ENCODE results near the gene CCL2.
"Not testable (repeated sequence)": the region's sequence is repeated elsewhere in the genome, so short reads cannot be mapped to it uniquely, and the experiment has no call there.

CCL2 gene

DNA sequence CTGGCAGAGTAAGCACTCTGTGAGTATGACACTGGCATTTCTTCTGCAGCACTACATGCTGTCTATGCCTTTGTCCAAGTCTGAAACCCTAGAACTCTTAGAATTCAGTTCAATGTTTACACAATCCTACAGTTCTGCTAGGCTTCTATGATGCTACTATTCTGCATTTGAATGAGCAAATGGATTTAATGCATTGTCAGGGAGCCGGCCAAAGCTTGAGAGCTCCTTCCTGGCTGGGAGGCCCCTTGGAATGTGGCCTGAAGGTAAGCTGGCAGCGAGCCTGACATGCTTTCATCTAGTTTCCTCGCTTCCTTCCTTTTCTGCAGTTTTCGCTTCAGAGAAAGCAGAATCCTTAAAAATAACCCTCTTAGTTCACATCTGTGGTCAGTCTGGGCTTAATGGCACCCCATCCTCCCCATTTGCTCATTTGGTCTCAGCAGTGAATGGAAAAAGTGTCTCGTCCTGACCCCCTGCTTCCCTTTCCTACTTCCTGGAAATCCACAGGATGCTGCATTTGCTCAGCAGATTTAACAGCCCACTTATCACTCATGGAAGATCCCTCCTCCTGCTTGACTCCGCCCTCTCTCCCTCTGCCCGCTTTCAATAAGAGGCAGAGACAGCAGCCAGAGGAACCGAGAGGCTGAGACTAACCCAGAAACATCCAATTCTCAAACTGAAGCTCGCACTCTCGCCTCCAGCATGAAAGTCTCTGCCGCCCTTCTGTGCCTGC, at the start of gene CCL2:
Gene CCL2, plus strand, starts transcription at position 635 of the 730 bp plus-strand sequence. Its CDS starts 65 bp downstream, at position 700.
- DNase-seq (ENCODE audit: low read depth, low spot score): peak; percentile 91

DNA sequence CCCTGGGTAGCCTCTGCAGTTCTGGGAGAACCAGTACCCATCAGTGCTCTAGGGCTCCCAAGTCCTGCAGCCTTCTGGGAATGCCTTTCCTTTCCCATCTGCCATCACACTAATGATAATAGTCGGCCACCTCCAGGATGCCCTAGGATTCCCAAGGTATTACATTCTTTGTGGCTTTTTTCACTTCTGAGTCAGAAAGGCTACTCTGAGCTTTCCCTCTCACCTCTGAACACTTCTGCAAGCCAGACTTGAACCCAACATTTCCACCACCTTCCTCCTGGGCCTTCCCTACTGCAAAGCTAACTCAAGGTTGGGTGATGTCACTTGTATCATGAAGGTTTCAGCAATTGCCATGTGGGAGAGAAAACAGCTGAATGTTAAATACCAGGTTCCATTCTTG, 49.7 kb upstream of the CCL2 start:
- DNase-seq (ENCODE audit: low read depth, low spot score): no peak

DNA sequence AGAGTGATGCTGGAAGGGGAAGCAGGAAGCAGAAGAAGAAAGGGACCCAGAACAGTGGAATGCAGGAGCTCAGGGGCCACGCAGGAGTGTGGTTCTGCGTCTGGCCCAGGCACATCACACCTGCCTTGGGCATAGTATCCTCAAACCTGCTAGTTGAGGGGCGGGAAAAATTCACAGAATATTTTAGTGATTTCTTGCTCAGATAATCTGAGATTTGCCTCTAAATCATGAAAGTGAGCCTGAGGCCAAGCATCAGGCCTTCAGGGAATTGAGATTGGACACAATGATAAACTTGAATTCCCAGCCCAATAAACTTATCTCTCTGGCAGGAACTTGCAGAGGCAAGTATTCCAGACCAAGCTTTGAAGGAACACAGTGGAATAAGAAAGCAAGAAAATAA, 48.5 kb upstream of the CCL2 start:
- no peak for DNase-seq (ENCODE audit: low read depth, low spot score)

DNA sequence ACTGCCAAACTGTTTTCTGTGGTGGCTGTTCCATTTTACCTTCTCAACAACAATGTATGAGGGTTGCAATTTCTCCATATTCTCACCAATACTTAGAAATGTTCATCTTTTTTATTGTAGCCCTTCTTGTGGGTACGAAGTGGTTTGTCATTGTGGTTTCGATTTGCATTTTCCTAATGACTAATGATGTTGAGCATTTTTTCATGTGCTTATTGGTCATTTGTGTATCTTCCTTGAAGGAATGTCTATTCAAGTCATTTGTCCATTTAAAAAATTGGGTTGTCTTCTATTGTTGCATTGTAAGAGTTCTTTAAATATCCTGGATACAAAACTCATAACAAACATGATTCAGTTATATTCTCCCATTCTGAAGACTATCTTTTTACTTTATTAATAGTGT, 47.5 kb upstream of the CCL2 start:
- DNase-seq (ENCODE audit: low read depth, low spot score): no peak

DNA sequence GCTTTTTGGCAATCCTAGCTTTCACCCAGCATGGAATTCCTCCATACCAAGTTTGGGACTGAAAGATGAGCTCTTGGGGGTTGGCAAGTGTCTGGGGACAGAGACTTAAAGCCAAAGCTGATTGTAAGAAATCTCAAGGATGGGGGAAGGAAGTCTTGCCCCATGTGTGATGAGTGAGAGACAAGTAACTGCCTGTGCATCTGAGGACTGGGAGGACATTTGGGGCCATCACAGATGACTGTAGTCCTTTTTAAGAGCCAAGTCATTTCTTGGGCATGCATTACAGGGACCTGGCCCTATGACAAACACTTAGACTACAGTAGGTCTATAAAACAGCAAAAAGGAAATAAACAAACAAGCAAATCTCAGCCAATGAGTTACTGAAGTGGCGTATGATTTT, 36.3 kb upstream of the CCL2 start:
- no peak for DNase-seq (ENCODE audit: low read depth, low spot score)

DNA sequence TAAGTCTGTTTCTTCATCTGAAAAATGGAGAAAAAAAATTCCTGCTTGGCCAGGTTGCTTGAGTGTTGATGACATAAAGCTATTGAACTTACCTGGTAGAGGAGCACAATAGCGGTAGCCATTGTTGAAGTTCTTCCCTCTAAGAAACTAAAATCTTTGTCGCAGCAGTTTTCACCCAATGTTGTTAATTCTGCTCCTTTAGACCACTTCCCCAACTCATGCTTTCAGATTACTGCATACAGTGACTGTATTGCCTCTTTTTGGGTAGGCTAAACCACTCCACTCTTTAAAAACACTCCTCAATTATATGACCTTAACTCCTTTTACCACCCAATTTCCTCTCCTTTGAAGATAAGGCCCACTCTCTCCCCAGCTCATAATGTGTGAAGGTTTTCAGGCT, 35.7 kb upstream of the CCL2 start:
- no peak for DNase-seq (ENCODE audit: low read depth, low spot score)

DNA sequence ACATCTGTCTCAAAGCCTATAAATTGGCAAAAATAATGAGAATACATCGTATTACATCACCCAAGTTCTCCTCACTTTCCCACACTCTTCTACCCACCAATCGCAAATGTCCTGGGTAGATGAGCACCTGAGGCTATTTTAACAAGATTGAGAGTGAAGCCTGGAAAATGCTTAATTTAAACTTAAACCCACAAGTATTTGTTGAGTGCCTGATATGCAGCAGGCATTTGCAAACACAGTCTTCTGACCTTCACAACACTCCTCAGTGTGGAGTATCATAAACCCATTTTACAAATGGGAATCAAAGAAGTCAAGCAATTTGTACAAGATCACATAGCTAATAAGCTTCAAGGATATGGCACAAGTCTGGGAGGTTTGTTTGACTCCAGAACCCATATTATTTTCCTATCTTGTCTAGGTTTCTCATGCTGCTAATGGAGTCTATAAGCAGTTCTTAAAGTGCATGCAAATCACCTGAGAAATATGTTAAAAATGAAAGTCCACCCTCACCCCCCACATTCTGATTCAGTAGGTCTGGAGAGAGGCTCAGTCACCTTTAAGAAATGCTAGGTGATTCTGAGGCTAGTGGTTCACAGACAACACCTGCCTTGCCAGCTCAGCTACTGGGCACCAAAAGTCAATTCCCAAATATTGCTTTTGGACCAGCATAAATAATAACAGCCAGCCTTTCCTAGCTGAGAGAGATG, 34.9 kb upstream of the CCL2 start:
- no peak for DNase-seq (ENCODE audit: low read depth, low spot score)

DNA sequence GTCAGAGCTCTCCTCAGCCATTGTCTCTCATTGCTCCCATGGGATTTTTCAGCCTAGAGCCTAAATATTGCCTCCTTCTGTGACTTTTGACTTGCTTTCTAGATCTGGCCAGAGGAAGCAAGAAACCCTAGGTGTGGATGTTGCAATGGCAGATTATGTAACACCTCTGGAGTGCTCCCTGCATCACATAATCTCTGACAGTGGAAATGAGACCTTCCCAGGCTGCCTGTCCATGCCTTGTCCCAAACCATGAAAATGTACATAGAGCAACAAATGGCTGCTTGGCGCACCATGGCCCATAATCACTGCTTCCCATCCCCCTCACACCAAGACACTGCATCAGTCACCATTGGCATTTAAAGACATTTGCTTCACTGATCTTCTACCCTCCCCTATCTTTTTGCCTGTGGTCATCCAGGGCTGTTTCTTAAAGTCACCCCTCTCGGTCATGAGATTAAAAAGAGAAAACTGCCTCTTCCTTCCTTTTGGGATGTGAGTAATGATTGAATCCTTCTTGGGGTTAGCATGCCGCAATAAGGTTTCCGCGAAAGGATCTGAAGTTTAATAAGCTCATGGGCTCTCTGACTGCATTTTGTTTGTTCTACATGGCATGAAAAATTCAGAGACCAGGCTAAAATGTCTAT, 34.2 kb upstream of the CCL2 start:
- no peak for DNase-seq (ENCODE audit: low read depth, low spot score)

DNA sequence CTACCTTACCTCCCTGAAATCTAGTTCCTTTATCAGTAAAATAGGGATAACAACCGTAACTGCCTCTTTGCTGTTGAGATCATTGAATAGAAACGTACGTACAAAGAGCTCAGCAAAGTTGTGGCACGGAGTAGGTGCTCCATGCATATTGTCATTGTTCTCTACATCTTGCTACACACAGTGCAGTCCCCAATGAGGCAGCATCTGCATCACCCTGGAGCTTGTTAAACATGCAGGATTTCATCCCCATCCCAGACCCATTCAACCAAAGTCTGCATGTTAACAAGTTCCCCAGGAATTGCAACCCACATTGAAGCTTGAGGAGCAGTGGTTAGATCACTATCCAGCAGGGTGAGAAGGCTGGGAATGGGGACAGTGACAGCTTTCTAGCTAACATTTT, 33.7 kb upstream of the CCL2 start:
- no peak for DNase-seq (ENCODE audit: low read depth, low spot score)

DNA sequence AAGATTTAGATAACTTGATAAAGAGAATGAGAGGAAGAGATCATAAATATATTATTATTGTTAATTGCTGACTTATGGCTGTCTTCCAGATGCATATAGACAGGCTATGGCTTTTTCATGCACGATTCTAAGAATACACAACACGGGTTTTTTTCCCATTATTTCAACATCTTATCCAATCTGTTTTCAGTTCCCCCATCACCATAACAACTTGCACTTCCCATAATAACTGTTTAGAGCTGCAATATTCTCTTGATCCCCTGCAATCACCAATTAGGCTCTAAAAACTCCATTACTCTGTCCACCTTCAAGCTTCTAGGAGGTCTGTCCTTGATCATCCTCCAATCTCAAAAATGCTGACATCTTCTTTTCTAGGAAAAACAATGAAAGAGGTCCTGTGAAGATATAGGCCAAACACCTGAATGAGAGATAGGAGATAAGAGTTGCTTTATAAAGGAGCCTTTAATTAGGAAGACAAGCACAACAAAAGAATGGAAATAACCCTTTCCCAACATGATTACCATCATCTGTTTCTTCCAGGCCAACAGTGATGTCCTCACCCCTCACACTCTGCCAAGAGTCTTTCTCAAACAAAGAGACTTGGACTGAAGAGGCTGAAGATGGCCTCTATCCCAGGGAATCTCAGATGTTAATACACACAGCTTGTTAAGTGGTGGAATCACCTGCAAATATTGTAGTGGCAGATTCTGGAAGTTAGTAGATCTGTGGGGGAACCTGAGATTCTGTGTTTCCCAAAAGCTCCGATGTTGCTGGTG, 32.2 kb upstream of the CCL2 start:
- no peak for DNase-seq (ENCODE audit: low read depth, low spot score)

DNA sequence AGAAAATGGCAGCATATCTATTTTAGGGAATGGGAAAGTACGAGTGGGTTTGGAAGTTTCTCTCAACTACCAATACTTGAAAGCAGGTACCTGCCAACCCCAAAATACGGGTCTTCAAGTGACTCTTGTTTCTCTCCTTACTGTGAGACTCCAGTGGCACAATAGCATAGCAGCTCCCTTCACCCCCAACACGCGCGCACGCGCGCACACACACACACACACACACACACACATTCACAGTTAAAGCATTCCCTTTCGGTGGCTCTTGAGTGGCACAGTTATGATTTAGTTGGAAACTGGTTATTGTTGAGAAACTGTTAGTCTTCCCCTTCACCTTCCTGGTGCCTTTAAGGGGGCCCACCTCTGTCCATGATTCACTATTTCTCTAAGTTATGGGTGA, 30.0 kb upstream of the CCL2 start:
- no peak for DNase-seq (ENCODE audit: low read depth, low spot score)

DNA sequence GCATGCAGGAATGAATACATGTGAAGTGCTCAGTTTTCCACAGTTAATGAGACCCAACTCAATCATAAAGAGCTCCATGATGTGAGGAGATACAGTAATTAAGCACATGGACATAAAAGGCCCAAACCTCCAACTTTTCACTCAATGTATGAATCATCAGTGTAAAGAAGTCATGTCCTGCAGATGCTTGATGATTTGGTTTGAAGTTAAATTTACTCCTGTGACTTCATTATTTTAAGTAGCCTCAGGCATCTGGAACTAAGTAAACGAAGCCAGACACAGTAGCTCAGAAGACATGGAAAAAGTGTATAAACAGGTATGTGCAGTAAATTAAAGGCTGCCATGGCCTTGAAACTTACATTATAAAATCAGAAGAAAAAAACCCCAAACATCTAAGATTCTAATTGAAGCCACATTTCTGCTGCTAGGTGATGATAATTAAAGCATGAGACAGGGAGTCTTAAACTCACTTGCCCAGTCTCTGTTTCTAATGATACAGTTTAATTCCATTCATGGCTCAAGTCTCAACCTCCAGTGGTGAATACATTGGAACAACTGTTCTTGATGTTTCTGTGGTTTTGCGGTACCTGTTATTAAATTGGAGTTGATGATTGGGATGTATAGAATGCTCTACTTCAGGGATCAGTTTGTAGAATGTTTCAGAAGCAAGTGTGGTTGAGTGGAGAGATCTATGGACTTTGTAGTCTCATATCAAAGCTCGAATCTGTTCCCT, 28.9 kb upstream of the CCL2 start:
- no peak for DNase-seq (ENCODE audit: low read depth, low spot score)

DNA sequence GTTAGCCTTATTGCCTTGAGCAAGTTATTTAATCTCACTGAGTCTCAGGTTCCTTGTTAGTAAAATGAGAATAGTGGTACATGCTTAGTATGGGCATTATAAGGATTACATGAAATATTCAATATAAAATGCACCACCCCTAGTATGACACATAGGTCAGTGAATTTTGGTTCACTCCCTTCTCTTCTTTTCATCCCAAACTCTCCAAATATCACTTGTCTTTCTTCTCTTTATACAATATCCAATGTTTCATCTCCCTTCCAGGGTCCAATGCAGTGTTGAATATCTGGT, 28.4 kb upstream of the CCL2 start:
- no peak for DNase-seq (ENCODE audit: low read depth, low spot score)

DNA sequence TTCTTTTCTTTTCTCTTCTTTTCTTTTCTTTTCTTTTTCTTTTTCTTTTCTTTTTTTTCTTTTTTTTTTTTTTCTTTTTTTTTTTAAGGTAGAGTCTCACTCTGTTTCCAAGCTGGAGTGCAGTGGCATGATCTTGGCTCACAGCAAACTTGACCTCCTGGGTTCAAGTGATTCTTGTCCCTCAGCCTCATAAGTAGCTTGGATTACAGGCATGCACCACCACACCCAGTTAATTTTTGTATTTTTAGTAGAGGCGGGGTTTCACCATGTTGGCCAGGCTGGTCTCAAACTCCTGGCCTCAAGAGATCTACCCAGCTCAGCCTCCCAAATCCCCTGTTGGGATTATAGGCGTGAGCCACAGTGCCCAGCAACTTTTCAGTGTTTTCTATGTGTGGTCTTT, 27.8 kb upstream of the CCL2 start:
- not testable (repeated sequence) for DNase-seq (ENCODE audit: low read depth, low spot score)

DNA sequence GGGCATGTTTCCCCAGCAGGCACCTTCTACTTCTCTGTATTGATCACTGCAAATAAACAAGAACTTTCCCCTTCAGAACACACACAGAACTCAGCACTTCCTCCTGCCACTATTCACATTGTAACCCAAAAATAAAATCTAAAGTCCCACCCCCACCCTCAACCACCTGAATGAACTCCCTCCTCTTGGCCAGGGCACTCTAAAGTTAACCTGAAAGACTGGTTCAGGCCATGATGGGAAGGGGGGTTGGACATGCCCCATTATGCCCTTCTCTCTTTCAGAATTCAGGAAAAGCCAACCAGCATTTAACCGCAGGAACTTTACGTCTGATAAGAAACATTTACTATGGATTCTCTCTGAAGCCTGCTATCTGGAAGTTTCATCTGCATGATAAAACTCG, 27.4 kb upstream of the CCL2 start:
- DNase-seq (ENCODE audit: low read depth, low spot score): no peak

DNA sequence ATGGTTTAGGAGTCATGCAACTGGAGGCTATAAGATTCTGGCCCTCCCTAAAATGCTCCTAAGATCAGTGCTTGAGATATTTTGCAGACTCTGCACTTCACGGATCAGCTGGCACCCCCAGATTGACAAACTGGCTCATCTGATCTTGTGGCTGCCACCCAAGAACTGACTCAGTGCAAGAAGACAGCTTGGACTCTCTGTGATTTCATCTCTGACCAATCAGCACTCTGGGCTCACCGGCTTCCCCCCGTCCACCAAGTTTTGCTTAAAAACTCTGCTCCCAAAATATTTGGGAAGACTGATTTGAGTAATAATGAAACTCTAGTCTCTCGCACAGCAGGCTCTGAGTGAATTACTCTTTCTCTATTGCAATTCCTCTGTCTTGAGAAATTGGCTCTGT, 26.3 kb upstream of the CCL2 start:
- DNase-seq (ENCODE audit: low read depth, low spot score): no peak

DNA sequence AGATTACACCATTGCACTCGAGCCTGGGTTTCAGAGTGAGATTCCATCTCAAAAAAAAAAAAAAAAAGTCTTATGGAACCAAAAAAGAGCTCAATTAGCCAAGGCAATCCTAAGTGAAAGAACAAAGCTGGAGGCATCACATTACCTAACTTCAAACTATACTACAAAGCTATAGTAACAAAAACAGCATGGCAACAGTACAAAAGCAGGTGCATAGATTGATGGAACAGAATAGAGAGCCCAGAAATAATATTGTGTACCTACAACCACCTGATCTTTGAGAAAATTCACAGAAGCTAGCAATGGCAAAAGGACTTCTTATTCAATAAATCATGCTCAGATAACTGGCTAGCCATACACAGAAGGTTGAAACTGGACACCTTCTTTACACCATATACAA, 24.7 kb upstream of the CCL2 start:
- DNase-seq (ENCODE audit: low read depth, low spot score): no peak

DNA sequence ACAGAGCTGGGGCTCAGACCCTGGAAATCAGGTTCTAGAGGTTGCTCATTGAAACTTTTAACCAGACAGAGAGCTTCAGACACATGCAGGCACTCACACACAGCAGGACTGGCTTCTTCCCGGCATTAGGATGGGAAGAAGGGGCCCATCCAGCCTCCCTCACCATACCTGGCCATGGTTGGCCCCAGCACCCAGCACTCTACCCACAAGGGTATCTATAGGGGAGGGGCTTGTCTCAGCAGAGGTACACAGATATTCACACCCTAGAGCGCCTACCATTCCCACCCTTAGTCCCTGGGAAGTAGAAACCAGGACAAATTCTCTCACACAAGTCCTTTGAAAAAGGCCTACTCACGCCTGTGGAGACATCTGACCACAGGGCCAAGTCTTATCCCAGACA, 20.5 kb upstream of the CCL2 start:
- DNase-seq (ENCODE audit: low read depth, low spot score): no peak

DNA sequence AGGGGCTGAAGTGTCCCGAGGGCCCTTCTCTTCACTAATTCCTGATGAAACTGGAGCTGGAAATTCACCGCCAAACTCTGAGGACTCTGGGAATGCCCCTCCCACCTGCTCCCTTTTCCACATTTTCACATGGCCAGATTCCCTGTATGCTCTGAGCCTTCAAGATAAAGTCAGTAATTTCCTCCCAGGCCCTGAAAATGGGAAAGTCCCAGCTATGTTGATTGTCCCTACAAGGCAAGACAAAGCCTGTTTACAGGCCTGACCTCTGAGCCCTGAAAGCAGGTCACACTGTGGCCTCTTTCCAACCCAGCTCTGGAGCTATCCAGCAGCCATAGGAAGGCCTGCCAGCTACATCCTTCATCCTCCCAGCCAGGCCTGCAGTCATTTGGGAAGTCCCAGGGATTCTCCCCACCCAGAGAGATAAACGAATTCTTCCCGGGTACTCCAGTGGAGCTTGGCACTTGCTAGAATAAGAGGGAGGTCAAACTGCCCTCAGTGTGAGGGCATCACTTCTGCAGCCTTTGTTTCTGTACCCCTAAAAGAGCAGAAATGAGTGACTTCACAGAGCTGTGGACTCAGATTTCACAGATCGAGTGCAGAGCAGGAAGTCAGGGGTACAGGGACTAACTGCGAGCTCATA, 19.6 kb upstream of the CCL2 start:
- DNase-seq (ENCODE audit: low read depth, low spot score): peak; percentile 68

DNA sequence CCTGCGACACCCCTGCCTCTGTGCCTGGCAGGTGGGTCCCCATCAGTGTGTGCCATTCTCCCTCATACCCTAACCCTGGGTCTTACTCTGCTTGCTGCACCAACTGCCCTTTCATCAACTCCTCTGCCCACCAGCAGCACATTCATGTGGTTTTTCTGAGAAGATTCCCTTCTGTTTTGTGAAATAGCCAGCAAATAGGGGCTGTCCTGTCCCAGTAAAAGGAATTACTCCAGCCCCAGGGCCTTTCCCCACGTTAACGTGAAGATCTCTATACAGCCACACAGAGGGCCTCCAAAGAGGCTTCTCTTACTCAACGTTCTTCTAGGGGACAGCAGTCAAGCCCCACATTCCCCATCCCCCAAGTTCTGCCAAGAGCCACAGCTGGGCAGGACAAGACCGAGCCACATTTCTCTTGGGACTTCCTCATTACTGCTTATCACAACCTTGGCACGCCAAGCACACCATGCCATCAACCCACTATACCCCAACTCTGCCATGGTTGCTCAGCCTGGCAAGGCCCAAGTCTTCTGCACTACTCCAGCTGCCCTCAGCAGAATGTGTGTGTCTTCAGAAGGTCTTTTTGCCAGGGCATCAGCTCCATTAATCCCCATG, 18.7 kb upstream of the CCL2 start:
- no peak for DNase-seq (ENCODE audit: low read depth, low spot score)

DNA sequence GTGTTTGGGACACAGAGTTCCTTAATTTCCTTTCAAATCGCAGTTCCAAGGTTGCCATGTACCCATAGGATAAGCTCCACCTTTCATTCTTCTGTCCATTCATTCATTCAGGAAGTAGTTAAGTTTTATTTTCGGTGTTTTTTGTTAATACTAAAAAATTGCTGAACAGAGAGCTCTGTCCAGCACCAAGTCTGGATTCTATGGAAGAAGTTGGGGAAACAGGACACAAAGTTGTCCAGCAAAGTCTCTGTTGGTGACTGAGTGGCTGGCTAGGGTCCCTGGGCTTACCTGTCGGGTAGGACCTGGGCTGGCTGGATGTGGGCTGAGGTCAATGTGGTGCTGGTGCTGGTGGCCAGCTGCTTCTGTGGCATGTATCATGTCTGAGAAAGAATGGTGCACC, 17.6 kb upstream of the CCL2 start:
- DNase-seq (ENCODE audit: low read depth, low spot score): no peak

Data from astrocyte of the hippocampus (primary cell).